ENCODE measurements around the gene RAD51B.

RAD51B gene

DNA sequence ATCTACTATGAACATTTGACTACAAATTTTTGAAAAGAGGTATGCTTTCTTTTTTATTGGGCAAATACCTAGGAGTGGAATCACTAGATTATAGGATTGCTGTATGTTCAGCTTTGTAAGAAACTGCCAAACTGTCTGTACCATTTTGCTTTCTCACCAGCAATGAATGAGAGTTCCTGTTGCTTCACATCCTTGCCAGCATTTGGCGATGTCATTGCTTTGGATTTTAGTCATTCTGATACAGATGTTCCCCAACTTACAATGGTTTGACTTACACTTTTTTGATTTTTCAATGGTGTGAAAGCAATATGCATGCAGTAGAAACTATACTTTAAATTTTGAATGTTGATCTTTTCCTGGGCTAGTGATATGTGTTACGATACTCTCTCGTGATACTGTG is 328.7 kb downstream of the RAD51B start (continued):
- TF ChIP-seq ZNF571 (tag by site-specific recombination; IDR thresholded peaks at IDR 0.05) (no peak), ZNF529 (tag by site-specific recombination; IDR thresholded peaks at IDR 0.05; ENCODE audit: insufficient replicate concordance) (no peak), MYNN (tag by site-specific recombination; IDR thresholded peaks at IDR 0.05; ENCODE audit: borderline replicate concordance) (no peak), ZBTB7A (tag by site-specific recombination; IDR thresholded peaks at IDR 0.05; ENCODE audit: low read depth) (no peak), SCRT2 (tag by site-specific recombination; IDR thresholded peaks at IDR 0.05) (0 out of 2 replicates have a peak, but pooled peaks have one; percentile 21)

DNA sequence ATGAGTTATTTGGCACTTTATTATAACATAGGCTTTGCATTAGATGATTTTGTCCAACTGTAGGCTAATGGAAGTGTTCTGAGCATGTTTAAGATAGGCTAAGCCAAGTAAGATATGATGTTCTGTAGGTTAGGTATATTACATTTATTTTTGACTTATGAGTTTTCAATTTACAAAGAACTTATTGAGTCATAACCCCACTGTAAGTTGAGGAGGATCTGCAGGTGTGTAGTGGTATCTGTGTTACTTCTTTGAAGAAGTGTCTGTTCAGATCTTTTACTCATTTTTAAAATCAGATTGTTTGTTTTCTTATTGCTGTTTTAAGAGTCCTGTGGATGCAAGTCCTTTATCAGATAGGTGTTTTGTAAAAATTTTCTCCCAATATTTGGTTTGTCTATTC is 329.2 kb downstream of the RAD51B start:
- H3K27ac ChIP-seq (ENCODE audit: extremely low read depth, low read depth, low read length): no peak overlapping the region

GRCh38 chr14:68153275-68153674 is 333.7 kb downstream of the RAD51B start:
- peaks cover 6% of the 10 kb centered on the region for H3K4me1 ChIP-seq (ENCODE audit: control insufficient read depth, insufficient read depth, low read length)
- H3K9me3 ChIP-seq (ENCODE audit: control insufficient read depth, insufficient read depth, low read depth, low read length): no peaks in the 10 kb centered on the region
- ChIA-PET CTCF (interaction anchor here (0.6 kb wide), 1 partner anchor 12 kb away, joined by 6 read pairs; no protein-coding TSS in a partner anchor), POLR2A (no interaction called here)
- H3K36me3 ChIP-seq (ENCODE audit: control insufficient read depth in 2 of 2, insufficient read depth in 1 of 2, low read length in 2 of 2): no peaks in the 10 kb centered on the region
- H3K4me3 ChIP-seq (ENCODE audit: low read depth, low read length): no peak overlapping the region
- H3K27ac ChIP-seq (ENCODE audit: extremely low read depth, low read depth, low read length): no peak overlapping the region
- TF ChIP-seq ZNF223 (tag by site-specific recombination; IDR thresholded peaks at IDR 0.05) (no peak), ZSCAN23 (tag by site-specific recombination; IDR thresholded peaks at IDR 0.05) (no peak), ZNF184 (tag by site-specific recombination; IDR thresholded peaks at IDR 0.05) (no peak), HOXC10 (CRISPR knock-in tag; IDR thresholded peaks at IDR 0.05) (no peak), ZBTB26 (tag by site-specific recombination; optimal IDR thresholded peaks at IDR 0.05) (no peak), ZNF837 (tag by site-specific recombination; IDR thresholded peaks at IDR 0.05) (no peak)

More for the DNA sequence above, 329.2 kb downstream of the RAD51B start:
- ChIA-PET POLR2A (no interaction called here), CTCF (no interaction called here)
- Histone ChIP-seq H3K4me1 (ENCODE audit: control insufficient read depth, insufficient read depth, low read length) (peaks cover 6% of the 10 kb centered on the region), H3K36me3 (ENCODE audit: control insufficient read depth in 2 of 2, insufficient read depth in 1 of 2, low read length in 2 of 2) (no peaks in the 10 kb centered on the region), H3K4me3 (ENCODE audit: low read depth, low read length) (no peak overlapping the region), H3K9me3 (ENCODE audit: control insufficient read depth, insufficient read depth, low read depth, low read length) (no peaks in the 10 kb centered on the region)
- TF ChIP-seq ZNF132 (tag by site-specific recombination; IDR thresholded peaks at IDR 0.05; ENCODE audit: borderline replicate concordance): no peak
- TF ChIP-seq ZBTB7A (tag by site-specific recombination; IDR thresholded peaks at IDR 0.05; ENCODE audit: low read depth): no peak
- no peak for TF ChIP-seq ZNF121 (tag by site-specific recombination; IDR thresholded peaks at IDR 0.05)
- TF ChIP-seq, protein P1, sequence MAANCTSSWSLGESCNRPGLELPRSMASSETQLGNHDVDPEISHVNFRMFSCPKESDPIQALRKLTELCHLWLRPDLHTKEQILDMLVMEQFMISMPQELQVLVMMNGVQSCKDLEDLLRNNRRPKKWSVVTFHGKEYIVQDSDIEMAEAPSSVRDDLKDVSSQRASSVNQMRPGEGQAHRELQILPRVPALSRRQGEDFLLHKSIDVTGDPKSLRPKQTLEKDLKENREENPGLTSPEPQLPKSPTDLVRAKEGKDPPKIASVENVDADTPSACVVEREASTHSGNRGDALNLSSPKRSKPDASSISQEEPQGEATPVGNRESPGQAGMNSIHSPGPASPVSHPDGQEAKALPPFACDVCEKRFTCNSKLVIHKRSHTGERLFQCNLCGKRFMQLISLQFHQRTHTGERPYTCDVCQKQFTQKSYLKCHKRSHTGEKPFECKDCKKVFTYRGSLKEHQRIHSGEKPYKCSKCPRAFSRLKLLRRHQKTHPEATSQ (tag by site-specific recombination; IDR thresholded peaks at IDR 0.05): no peak
- TF ChIP-seq ZNF48 (tag by site-specific recombination; IDR thresholded peaks at IDR 0.05): no peak

DNA sequence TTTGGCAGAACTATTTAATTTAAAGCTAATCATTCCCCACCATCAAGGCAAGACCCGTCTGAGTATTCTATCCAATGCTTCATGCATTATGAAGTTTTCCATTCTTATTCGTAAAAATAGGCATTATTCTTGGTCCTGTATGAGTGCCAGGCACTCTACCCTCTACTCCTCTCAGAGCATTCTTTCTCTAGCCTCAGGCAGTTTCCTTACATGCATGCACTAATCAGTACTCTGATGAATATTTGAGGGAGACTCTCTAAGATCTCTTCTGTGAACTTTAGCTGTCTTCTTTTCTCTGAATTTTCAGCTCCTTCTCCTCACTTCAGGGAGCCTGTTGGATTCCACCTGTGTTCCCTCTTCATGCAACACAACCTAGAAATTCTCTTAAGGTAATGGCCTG is 334.7 kb downstream of the RAD51B start:
- H3K36me3 ChIP-seq (ENCODE audit: control insufficient read depth in 2 of 2, insufficient read depth in 1 of 2, low read length in 2 of 2): no peaks in the 10 kb centered on the region
- no peaks in the 10 kb centered on the region for H3K9me3 ChIP-seq (ENCODE audit: control insufficient read depth, insufficient read depth, low read depth, low read length)
- H3K4me1 ChIP-seq (ENCODE audit: control insufficient read depth, insufficient read depth, low read length): peaks cover 6% of the 10 kb centered on the region
- POLR2A ChIA-PET: interaction anchor here (0.6 kb wide), 1 partner anchor 12 kb away, joined by 3 read pairs; no protein-coding TSS in a partner anchor
- CTCF ChIA-PET: interaction anchor here (1.0 kb wide), 1 partner anchor 18 kb away, joined by 3 read pairs; no protein-coding TSS in a partner anchor
- H3K4me3 ChIP-seq (ENCODE audit: low read depth, low read length): no peak overlapping the region
- no peak overlapping the region for H3K27ac ChIP-seq (ENCODE audit: extremely low read depth, low read depth, low read length)
- TF ChIP-seq, protein P2, sequence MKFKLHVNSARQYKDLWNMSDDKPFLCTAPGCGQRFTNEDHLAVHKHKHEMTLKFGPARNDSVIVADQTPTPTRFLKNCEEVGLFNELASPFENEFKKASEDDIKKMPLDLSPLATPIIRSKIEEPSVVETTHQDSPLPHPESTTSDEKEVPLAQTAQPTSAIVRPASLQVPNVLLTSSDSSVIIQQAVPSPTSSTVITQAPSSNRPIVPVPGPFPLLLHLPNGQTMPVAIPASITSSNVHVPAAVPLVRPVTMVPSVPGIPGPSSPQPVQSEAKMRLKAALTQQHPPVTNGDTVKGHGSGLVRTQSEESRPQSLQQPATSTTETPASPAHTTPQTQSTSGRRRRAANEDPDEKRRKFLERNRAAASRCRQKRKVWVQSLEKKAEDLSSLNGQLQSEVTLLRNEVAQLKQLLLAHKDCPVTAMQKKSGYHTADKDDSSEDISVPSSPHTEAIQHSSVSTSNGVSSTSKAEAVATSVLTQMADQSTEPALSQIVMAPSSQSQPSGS (tag by site-specific recombination; IDR thresholded peaks at IDR 0.05; ENCODE audit: low read depth): no peak
- TF ChIP-seq ZNF302 (tag by site-specific recombination; IDR thresholded peaks at IDR 0.05; ENCODE audit: low read depth) (no peak), ZSCAN18 (tag by site-specific recombination; IDR thresholded peaks at IDR 0.05) (no peak), ZNF184 (tag by site-specific recombination; IDR thresholded peaks at IDR 0.05) (no peak), ZBTB26 (tag by site-specific recombination; optimal IDR thresholded peaks at IDR 0.05) (no peak), ZNF560 (tag by site-specific recombination; IDR thresholded peaks at IDR 0.05; ENCODE audit: borderline replicate concordance) (no peak)
- TF ChIP-seq, protein P1 (tag by site-specific recombination; IDR thresholded peaks at IDR 0.05): no peak

All from HEK293 (cell line).